ENCODE data around the gene SLC6A14.

The SLC6A14 gene, protein sequence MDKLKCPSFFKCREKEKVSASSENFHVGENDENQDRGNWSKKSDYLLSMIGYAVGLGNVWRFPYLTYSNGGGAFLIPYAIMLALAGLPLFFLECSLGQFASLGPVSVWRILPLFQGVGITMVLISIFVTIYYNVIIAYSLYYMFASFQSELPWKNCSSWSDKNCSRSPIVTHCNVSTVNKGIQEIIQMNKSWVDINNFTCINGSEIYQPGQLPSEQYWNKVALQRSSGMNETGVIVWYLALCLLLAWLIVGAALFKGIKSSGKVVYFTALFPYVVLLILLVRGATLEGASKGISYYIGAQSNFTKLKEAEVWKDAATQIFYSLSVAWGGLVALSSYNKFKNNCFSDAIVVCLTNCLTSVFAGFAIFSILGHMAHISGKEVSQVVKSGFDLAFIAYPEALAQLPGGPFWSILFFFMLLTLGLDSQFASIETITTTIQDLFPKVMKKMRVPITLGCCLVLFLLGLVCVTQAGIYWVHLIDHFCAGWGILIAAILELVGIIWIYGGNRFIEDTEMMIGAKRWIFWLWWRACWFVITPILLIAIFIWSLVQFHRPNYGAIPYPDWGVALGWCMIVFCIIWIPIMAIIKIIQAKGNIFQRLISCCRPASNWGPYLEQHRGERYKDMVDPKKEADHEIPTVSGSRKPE

DNA sequence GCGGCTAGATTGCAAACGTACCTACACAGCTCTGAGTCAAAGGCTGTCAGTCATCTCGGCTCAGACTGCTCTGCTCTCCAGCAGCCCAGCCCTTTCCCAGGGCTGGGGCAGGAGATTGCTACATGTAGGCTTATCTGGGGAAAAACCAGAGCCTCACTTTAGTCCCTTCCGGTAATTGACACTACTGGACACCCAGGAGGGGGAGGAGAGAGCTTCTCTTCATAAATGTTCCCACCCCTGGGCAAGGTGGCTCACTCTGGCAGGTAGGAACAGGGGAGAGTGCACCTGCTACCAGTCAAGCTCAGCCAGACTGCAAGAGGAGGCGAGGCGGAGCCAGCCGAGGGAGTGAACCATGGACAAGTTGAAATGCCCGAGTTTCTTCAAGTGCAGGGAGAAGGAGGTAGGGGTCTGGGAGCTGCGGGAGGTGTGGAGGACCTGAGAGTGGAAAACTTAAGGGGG is at the start of gene SLC6A14:
Gene SLC6A14 (plus strand): TSS at position 249 of the 459 bp plus-strand sequence. CDS start 104 bp downstream, at position 353.
- no peak for DNase-seq (ENCODE audit: low spot score)

DNA sequence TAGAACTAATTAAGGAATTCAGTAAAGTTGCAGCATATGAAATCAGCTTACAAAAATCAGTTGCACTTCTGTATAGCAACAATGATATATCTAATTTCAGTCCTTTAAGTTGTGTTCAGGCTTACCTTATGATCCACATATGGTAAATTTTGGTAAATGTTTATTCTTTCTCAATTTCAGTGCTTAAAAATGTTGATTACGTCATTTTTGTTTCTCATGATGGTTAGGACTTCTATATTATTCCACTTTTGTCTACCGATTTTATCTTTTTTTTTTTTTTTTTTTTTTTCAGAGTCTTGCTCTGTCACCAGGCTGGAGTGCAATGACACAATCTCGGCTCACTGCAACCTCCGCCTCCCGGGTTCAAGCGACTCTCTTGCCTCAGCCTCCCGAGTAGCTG is 40.7 kb upstream of the SLC6A14 start:
- no peak for DNase-seq (ENCODE audit: low spot score)

DNA sequence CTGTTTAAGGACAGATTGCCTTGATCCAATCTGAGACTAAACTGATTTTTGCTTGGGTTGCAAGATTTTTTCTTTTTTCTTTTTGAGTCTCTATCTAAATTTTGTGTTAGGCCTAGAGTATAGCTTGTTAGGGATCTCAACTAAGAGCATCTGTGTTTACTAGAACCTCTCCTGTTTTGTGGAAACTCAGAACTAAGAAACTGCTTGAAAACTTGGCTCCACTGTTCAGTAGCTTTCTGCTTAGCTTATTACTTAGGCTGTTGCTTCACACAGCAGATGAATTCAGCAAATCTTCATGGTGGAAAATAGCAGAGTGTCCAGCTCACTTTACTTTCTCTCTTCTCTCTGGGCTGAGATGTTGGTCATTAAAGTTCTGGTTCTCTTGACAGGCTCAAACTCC is 36.7 kb upstream of the SLC6A14 start:
- no peak for DNase-seq (ENCODE audit: low spot score)

DNA sequence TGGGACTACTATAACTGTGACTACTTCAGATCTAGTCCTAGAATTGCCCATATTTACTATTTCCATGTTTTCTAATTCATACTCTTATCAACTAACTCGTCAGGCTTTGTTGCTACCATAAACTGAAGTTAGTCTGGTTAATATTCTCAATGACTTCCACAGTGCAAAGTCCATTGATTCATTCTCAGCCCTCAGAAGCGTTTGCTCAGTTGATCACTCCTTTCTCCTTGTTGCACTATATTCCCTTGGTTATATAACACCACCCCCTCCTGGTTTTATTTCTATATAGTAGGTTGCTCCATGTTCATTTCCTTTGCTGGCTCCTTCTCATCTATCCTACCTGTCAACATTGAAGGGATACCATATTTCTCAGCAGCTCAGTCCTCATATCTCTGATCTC is 27.2 kb upstream of the SLC6A14 start:
- DNase-seq (ENCODE audit: low spot score): no peak

DNA sequence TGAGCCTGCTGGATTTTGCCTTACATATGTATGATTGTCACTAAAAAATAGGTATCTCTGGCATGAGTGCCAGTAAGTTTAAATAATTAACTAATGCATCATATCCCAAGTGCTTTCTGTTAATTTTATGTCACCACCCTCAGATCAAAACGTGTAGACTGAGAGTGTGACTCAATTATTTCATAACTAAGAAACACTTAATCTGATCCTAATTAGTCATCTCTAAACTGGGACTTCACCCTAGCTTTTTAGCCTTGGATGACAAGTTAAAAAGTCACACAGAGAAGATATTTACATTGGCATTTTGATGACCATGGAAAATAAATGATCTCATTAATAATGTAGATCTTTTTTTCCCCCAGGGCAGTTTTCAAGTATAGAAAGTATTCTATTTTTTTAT is 23.1 kb upstream of the SLC6A14 start:
- no peak for DNase-seq (ENCODE audit: low spot score)

DNA sequence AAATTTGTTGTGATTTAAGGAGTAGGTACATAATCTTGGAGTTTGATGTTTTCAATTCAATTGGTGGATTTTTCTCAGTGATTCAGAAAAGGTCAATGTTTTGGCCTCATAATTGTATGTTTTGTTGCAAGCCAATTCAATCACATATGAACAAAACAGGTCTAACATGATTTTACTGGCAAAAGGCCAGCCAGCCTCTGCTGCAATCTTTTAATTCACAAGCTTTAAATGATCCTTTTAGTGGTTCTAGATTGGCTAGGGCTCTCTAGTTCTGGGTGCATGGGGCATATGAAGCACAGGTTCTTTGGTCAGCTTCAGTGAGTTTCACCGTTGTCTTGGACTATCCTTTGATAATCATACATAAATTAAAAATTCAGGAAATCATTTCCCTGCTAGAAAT is 19.2 kb upstream of the SLC6A14 start:
- DNase-seq (ENCODE audit: low spot score): no peak

DNA sequence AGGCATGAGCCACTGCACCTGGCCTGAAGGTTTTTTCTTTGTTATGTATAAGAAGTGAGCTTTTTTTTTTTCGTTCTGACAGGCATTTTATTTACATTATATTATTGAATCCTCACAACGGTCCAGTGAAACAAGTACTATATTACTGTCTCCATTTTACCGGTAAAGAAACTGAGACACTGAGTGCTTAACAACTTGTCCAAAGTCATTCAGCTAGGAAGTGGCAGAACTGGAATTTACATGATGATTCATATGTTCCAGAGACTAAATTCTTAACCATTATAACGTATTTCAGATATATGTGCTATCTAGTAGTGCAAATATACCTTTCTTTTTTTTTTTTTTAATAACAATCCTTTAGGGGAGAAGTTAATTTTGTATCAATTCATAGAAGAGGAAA is 18.4 kb upstream of the SLC6A14 start:
- DNase-seq (ENCODE audit: low spot score): no peak

DNA sequence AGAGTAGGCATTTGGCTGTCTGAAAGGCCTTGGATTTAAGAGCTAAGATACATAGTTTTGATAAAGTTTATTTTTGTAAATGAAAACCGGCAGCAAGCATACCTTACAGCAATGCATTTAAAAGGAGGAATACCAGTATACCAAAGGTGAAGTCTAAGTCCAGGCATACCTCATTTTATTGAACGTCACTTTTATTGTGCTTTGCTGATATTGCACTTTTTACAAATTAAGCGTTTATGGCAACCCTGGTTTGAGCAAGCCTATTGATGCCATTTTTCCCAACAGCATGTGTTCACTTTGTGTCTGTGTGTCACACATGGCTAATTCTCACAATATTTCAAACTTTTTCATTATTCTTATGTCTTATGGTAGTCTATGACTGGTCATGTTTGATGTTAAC is 8.4 kb upstream of the SLC6A14 start:
- no peak for DNase-seq (ENCODE audit: low spot score)

DNA sequence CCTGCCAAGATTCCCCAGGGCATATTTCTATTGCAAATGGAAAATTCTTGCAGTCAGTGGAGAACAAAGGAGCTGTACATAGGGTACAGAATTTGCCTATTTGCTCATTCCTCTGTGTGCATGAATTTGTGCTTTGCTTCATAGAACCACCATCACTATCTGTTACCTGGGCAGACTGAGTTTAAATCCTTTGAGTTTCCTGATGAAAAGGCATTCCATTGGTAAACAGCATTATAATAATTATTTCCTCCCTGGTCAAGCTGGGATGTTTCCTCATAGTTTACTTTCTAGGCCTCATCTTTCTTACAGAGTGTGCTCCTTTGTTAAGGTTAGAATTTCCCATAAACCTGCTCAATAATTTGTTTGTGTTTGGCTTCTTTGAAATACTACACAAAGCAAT is 809 bp upstream of the SLC6A14 start:
- no peak for DNase-seq (ENCODE audit: low spot score)

DNA sequence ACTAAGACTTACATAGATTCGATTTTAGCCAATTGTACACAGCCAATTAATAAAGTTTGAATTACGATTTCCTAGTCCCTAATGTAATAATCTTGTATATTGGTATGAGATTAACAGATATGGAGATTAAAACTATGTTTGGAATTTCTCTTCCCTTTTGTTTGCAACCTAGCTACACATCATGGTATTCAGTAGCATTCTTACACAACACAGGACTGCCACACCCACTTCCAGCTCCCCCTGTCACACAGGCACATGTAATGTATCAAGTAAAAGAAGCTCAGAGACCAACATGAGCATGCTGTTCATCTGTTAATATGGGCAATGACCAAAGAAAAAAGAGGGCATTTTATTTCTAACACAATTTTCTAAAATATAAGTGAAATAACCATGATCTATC is 12.8 kb downstream of the SLC6A14 start:
- DNase-seq (ENCODE audit: low spot score): no peak

DNA sequence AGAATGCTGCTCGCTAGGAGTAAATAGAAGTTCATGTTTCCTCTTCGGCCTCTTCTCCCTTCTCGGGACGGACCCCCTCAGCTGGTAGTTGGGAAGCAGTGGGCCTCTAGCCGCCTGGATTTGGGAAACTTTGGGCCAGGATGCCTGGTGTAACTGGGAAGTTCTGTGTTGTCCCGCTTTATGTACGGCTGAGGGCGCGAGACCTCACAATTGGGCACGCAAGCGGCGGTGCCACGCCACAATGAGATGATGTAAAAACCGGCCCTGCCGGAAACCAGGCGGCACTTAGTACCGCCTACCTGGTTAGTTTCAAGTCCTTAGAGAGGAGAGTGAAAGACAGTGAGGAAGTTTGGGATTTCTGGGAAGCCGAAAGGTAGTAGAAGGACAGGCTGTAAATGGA is 26.4 kb downstream of the SLC6A14 start, which contains the start of gene CT83:
Gene CT83 (minus strand): TSS at position 155 of the 400 bp plus-strand sequence. CDS start 120 bp downstream, at position 35.
- no peak for DNase-seq (ENCODE audit: low spot score)

DNA sequence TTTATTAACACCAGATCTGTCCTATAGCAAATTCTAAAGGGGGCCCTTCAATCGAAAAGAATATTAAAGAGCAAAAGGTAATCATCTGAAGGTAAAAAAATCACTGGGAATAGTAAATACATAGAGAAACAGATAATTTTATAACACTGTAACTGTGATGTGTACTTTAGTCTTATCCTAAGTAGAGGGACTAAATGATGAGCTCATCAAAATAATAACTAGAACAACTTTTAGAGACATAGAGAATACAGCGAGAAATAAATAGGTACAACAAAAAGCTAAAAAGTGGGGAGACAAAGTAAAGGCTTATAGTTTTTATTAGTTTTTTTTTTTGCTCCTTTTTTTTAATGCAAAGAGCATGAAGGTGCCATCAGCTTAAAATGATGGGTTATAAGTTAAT is 43.7 kb downstream of the SLC6A14 start:
- DNase-seq (ENCODE audit: low spot score): no peak

DNA sequence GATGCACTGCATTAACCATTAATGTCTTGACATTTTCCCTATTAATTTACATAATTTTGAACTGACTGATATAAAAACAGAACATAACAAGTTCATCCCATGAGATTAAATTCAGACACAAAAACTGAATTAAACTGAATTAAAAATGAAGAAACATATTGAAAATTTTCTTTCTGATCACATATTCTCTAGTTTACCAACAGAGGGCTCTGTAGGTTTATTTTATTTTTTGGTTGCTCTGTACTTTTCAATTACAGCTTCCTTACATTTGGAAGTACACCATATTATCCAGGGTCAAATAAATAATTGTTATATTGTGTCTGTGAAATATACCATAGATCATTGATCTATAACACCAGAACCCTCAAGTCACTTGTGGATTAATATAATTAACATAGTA is 53.7 kb downstream of the SLC6A14 start:
- no peak for DNase-seq (ENCODE audit: low spot score)

DNA sequence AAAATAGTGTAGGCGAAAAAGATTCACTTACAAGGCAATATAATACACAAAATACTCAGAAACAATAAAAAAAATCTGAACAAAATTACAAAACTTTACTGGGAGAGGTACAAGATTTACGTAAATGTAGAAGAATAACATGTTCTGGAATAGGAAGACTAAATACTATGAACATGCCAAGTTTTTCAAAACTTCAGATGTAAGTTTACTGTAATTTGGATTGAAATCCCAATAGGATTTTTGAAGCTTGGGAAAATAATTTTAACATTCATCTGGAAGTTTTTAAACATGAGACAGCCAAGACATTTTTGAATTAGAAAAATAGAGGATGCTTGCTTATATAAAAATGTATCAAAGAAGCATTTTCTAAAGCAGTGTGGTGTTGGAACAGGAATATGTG is 56.9 kb downstream of the SLC6A14 start:
- no peak for DNase-seq (ENCODE audit: low spot score)

DNA sequence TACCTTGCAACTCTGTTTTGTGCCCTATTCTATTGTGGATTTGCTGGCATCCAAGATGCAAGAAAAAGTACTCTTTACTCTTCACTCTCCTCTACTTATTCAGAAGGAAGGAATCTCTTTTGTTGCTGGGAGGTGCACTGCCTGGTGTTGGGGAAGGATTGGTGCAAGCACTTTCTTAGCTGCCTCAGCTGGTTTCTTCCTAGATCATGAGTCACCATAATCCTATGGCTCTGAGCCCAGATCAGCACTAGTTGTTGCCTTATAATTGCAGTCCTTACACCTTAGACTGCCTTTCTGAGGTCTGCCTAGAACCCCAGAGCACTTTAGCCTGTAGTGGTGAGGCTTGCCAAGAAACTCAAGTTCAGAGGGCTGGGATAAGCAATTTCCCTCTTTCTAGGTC is 63.4 kb downstream of the SLC6A14 start:
- no peak for DNase-seq (ENCODE audit: low spot score)
